SK-N-MC (cell line): ENCODE measurements around the gene CEND1.

Source experiments
- DNase-seq: peaks from one replicate; pipeline ENCODE4 v3.0.0-alpha.2; 2011; ENCODE audit warnings: low read depth, low spot score
- H3K27ac ChIP-seq: fragments of 200-600 bp; sonication (generic); 2 replicates; pipeline ENCODE4 v1.5.1; 2016; ENCODE audit warnings: mixed run types
- H3K36me3 ChIP-seq: fragments of 200-600 bp; sonication (generic); 2 replicates; pipeline ENCODE4 v1.6.1; 2017; ENCODE audit warnings: antibody characterized with exemption, low read length, mixed read lengths; ENCODE audit not compliant: insufficient read depth
- H3K4me3 ChIP-seq: fragments of 200-600 bp; sonication (generic); 2 replicates; pipeline ENCODE4 v1.5.1; 2016
- H3K9ac ChIP-seq: fragments of 200-600 bp; sonication (generic); 2 replicates; pipeline ENCODE4 v1.8.0; 2017; ENCODE audit warnings: mixed run types, mixed read lengths; ENCODE audit not compliant: insufficient read length
- H3K9me3 ChIP-seq: fragments of 200-600 bp; sonication (generic); 2 replicates; pipeline ENCODE4 v1.6.1; 2017; ENCODE audit warnings: low read depth, mild to moderate bottlenecking, antibody characterized with exemption, low read length, moderate library complexity, mixed read lengths
- EZH2 ChIP-seq: fragments of 200-600 bp; sonication (generic); IDR thresholded peaks from one replicate; pipeline ENCODE4 v1.6.1; 2017; ENCODE audit warnings: antibody characterized with exemption
- FOXP2 ChIP-seq: optimal IDR thresholded peaks from 2 replicates; pipeline ENCODE3; 2011; ENCODE audit warnings: mild to moderate bottlenecking, moderate library complexity; ENCODE audit not compliant: insufficient read depth; ENCODE audit errors: extremely low read length, control extremely low read depth
- POLR2AphosphoS5 ChIP-seq: IDR thresholded peaks from 2 replicates; pipeline ENCODE4 v1.6.1; 2012; ENCODE audit warnings: mild to moderate bottlenecking, low read depth, low read length, borderline replicate concordance

CEND1 gene

DNA sequence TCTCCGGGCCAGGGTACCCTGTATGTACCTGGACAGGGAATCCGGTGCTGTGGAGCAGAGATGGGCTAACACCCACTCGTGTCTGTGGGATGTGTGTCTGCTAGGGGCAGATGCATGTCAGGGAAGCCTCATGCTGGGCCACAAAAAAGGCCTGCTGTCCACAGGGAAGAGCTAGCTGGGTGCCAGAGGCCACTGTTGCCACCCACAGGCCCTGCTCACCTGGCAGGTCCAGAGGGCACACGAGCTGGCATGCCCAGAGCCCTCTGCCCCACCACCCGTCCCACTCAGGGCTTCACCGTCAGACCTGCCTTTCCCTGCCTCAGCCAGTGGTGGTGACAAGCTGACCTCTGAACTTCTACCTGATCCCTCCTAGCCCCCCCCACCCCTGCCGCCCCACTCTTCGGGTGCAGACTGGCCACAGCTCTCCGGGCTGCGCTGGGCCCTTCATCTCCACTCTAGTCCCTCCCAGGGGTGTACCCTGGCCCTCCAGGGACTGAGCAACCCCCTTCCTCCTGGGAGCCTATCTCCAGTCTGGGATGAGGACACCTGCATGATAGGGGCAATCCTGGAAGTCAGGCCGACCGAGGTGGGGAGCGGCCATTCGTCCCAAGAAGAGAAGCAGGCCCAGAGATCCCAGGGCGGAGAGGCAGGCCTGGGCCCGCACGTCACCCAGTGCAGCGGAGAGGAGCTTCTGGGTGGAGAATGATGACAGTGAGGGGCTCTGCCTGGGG is 6.8 kb upstream of the CEND1 start:
- Histone ChIP-seq H3K9me3 (no peaks in the 10 kb centered on the region), H3K4me3 (peak overlapping the region; percentile 94), H3K27ac (peak overlapping the region; percentile 89), H3K9ac (peak overlapping the region; percentile 12), H3K36me3 (no peaks in the 10 kb centered on the region; the same call in 1 of the 2 replicates)
- DNase-seq: no peak
- TF ChIP-seq EZH2 (no peak), POLR2AphosphoS5 (no peak; the same call in 1 of the 2 replicates), FOXP2 (no peak)

DNA sequence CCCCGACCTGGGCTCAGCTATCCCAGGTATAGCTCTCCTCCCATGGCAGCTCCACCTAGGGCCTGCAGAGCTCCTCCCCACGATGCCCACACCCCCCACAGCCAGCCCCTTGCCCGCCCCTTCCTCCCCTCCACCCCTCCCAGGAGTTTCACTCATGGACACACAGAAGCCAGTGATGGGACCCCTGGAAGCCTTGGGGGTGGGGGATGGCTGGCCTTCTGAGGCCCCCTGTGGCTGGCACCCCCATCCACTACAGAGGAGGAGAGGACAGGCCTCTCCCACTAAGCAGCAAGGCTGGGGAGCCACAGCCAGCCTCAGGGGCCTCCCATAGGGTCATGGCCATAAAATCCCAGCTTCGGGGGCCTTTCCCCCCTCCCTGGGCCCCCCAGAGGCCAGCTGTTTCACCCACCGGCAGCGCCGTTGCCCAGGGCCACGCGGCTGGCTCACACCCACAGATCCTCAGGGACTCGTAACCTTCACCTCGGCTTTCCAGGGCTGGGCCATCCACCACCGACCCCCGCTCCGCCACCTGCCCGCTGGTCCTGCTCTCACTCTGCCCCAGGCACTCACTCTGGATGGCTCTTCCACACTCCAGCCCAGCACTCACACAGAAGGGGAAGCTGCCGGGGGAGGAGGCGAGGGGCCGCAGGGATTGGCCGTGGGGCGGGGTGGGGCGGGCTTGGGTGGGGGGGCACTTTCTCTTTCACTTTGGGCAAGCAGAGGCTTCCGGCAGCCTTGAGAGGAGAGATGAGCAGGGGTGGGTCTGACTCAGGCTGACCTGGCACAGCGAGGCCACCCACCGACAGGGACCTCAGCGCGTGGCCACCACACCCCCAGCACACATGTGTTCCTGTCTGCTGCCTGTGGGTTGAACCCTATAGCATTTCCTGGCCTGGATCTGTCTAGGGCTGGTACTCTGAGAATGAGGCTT is 6.0 kb upstream of the CEND1 start:
- TF ChIP-seq FOXP2 (no peak), EZH2 (no peak), POLR2AphosphoS5 (peak; percentile 46)
- Histone ChIP-seq H3K4me3 (peak overlapping the region; percentile 94), H3K36me3 (no peaks in the 10 kb centered on the region; the same call in 1 of the 2 replicates), H3K27ac (peak overlapping the region; percentile 89; the same call in 1 of the 2 replicates), H3K9me3 (no peaks in the 10 kb centered on the region), H3K9ac (peak overlapping the region; percentile 60)
- no peak for DNase-seq

GRCh38 chr11:794766-795633 is 5.1 kb upstream of the CEND1 start:
- no peak overlapping the region for H3K27ac ChIP-seq
- TF ChIP-seq FOXP2: no peak
- TF ChIP-seq POLR2AphosphoS5: no peak
- no peak for TF ChIP-seq EZH2
- DNase-seq: no peak
- no peaks in the 10 kb centered on the region; the same call in 1 of the 2 replicates for H3K36me3 ChIP-seq
- no peak overlapping the region for H3K9ac ChIP-seq
- no peaks in the 10 kb centered on the region for H3K9me3 ChIP-seq
- H3K4me3 ChIP-seq: peak overlapping the region; percentile 94

GRCh38 chr11:794013-794765 is 4.3 kb upstream of the CEND1 start:
- TF ChIP-seq FOXP2 (no peak), POLR2AphosphoS5 (no peak), EZH2 (no peak)
- H3K27ac ChIP-seq: no peak overlapping the region
- DNase-seq: no peak
- no peaks in the 10 kb centered on the region; the same call in 1 of the 2 replicates for H3K36me3 ChIP-seq
- H3K9me3 ChIP-seq: no peaks in the 10 kb centered on the region
- no peak overlapping the region for H3K9ac ChIP-seq
- no peak overlapping the region for H3K4me3 ChIP-seq

GRCh38 chr11:793556-793955 is 3.7 kb upstream of the CEND1 start:
- H3K9me3 ChIP-seq: no peaks in the 10 kb centered on the region
- DNase-seq: no peak
- no peak overlapping the region for H3K9ac ChIP-seq
- no peaks in the 10 kb centered on the region; the same call in 1 of the 2 replicates for H3K36me3 ChIP-seq
- TF ChIP-seq FOXP2: no peak
- TF ChIP-seq POLR2AphosphoS5: no peak
- TF ChIP-seq EZH2: no peak
- H3K27ac ChIP-seq: no peak overlapping the region
- no peak overlapping the region for H3K4me3 ChIP-seq

- no peaks in the 10 kb centered on the region for H3K9me3 ChIP-seq
- no peak overlapping the region for H3K9ac ChIP-seq
- H3K27ac ChIP-seq: no peak overlapping the region
- no peak for DNase-seq
- no peaks in the 10 kb centered on the region; the same call in 1 of the 2 replicates for H3K36me3 ChIP-seq
- no peak overlapping the region for H3K4me3 ChIP-seq
- no peak for TF ChIP-seq FOXP2
- no peak for TF ChIP-seq POLR2AphosphoS5
- TF ChIP-seq EZH2: no peak
Observed at GRCh38 chr11:792873-793272, 3.0 kb upstream of the CEND1 start.

DNA sequence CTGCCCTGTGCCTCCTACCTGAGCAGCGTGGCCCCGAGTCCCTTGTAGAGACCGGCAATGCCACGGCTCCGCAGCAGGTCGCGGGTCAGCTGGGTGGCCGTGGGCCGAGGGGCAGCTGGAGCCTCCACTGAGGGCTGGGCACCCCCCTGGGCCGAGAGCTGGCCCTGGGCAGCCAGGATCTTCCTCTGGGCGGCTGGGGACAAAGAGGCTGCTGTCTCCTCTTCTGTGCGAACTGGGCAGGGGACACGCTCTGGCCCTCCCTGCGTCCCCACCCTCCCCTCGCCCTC is 2.6 kb upstream of the CEND1 start:
- Histone ChIP-seq H3K27ac (no peak overlapping the region), H3K4me3 (no peak overlapping the region), H3K36me3 (no peaks in the 10 kb centered on the region; the same call in 1 of the 2 replicates), H3K9ac (no peak overlapping the region), H3K9me3 (no peaks in the 10 kb centered on the region)
- DNase-seq: no peak
- TF ChIP-seq EZH2: no peak
- TF ChIP-seq POLR2AphosphoS5: no peak
- TF ChIP-seq FOXP2: no peak
